ENCODE measurements around the gene TMEM33. TPM values are rescaled to one million over a fixed set of nuclear protein-coding genes. Genes with fewer than 3 reads are reported as not detected.
A peak's percentile ranks its signal among the peaks of the same experiment; 100 is the strongest.

The TMEM33 gene
- total RNA-seq (2021) = 62.3 and 65.0 TPM in 2 replicates
- Bru-seq, nascent RNA = percentile 93 among the genes with signal in this experiment
- percentile 95 among the genes with signal in this experiment for BruChase-seq, experiment 1, labeled RNA remaining after a 2-hour chase
- percentile 95 among the genes with signal in this experiment for BruChase-seq, experiment 2, labeled RNA remaining after a 6-hour chase
- long read RNA-seq, full-length matches to known transcripts = 29 of 51 reads
- long read RNA-seq, partial matches to known transcripts = 12 of 51 reads
- long read RNA-seq, other reads (novel, unspliced or antisense) = 10 of 51 reads

GRCh38 chr4:41934901-41935651 lies at the start of gene TMEM33:
TSS of gene TMEM33 (plus strand) at chr4:41935429. CDS start at chr4:41935485, 56 bp downstream.
- Histone ChIP-seq H3F3A (ENCODE audit: insufficient read depth, low read depth) (peaks cover 13% of the 10 kb centered on the region), H3K4me2 (peak within 1 kb of the TSS; percentile 93), H3K9me3 (ENCODE audit: insufficient read depth, low read depth) (no peaks in the 10 kb centered on the region), H3K4me1 (replicated peaks; ENCODE audit: insufficient read depth) (peaks cover 42% of the 10 kb centered on the region), H3K36me3 (ENCODE audit: low read depth) (peaks cover 18% of the 10 kb centered on the region), H3K79me2 (ENCODE audit: low read depth) (peaks cover 50% of the 10 kb centered on the region), H3K9me2 (ENCODE audit: insufficient read depth) (no peaks in the 10 kb centered on the region), H3K27ac (peak within 1 kb of the TSS; percentile 69), H4K20me1 (ENCODE audit: insufficient read depth) (peaks cover 13% of the 10 kb centered on the region), H3K4me3 (peak within 1 kb of the TSS; percentile 98), H2AFZ (peak within 1 kb of the TSS; percentile 95), H3K27me3 (ENCODE audit: insufficient read depth, low read depth) (no peaks in the 10 kb centered on the region)
- ChIA-PET POLR2A (ENCODE audit: unreplicated experiment) (interaction anchor here (0.6 to 0.7 kb wide), 8 partner anchors 11 to 770 kb away, joined by 3 to 19 read pairs (median 4); no protein-coding TSS in a partner anchor), CTCF (no interaction called here)
- intact Hi-C loops (cut with micrococcal nuclease; ENCODE audit: unreplicated experiment) = loop anchor here (1.0 to 2.0 kb wide), 2 partner anchors 55 to 678 kb away; partner anchors contain the start of genes SLC30A9 and UCHL1
- no peak for TF ChIP-seq CTCF (conservative IDR thresholded peaks at IDR 0.05)
- BruUV-seq (replicated peaks) = no TSS peak
- peak; percentile 87 to 88 for DNase-seq

- Histone ChIP-seq H3K9me3 (ENCODE audit: insufficient read depth, low read depth) (no peaks in the 10 kb centered on the region), H3K9me2 (ENCODE audit: insufficient read depth) (no peaks in the 10 kb centered on the region), H3K4me2 (no peak overlapping the region), H2AFZ (no peak overlapping the region), H3K4me3 (no peak overlapping the region), H3K79me2 (ENCODE audit: low read depth) (no peaks in the 10 kb centered on the region), H3K27ac (no peak overlapping the region), H3K27me3 (ENCODE audit: insufficient read depth, low read depth) (peaks cover 8% of the 10 kb centered on the region), H3K4me1 (replicated peaks; ENCODE audit: insufficient read depth) (peaks cover 15% of the 10 kb centered on the region), H4K20me1 (ENCODE audit: insufficient read depth) (no peaks in the 10 kb centered on the region; the same call in 1 of the 2 replicates), H3F3A (ENCODE audit: insufficient read depth, low read depth) (no peaks in the 10 kb centered on the region), H3K36me3 (ENCODE audit: low read depth) (no peaks in the 10 kb centered on the region)
- POLR2A ChIA-PET (ENCODE audit: unreplicated experiment) = no interaction called here
- CTCF ChIA-PET = interaction anchor here (0.6 to 0.7 kb wide), 4 partner anchors 28 to 671 kb away, joined by 3 to 5 read pairs (median 4); partner anchors contain the start of gene APBB2
- intact Hi-C loops (cut with micrococcal nuclease; ENCODE audit: unreplicated experiment) = loop anchor here (10.0 kb wide), 1 partner anchor 981 kb away; no protein-coding TSS in a partner anchor
- no TSS peak for BruUV-seq (replicated peaks)
- no peak for DNase-seq
- TF ChIP-seq EZH2 (IDR thresholded peaks at IDR 0.05; ENCODE audit: low read depth) (no peak), CTCF (conservative IDR thresholded peaks at IDR 0.05) (no peak)
These were observed 49.8 kb upstream of the TMEM33 start for GRCh38 chr4:41885456-41885855.

- H3K36me3 ChIP-seq (ENCODE audit: low read depth) = no peaks in the 10 kb centered on the region
- H3K4me2 ChIP-seq = no peak overlapping the region
- no peak overlapping the region for H3K4me3 ChIP-seq
- TF ChIP-seq CTCF (conservative IDR thresholded peaks at IDR 0.05) (no peak), EZH2 (IDR thresholded peaks at IDR 0.05; ENCODE audit: low read depth) (no peak)
- intact Hi-C loops (cut with micrococcal nuclease; ENCODE audit: unreplicated experiment) = loop anchor here (10.0 kb wide), 1 partner anchor 982 kb away; no protein-coding TSS in a partner anchor
- DNase-seq = no peak
- H3K27me3 ChIP-seq (ENCODE audit: insufficient read depth, low read depth) = peaks cover 3% of the 10 kb centered on the region
- H3F3A ChIP-seq (ENCODE audit: insufficient read depth, low read depth) = no peaks in the 10 kb centered on the region
- no peak overlapping the region for H2AFZ ChIP-seq
- POLR2A ChIA-PET (ENCODE audit: unreplicated experiment) = no interaction called here
- CTCF ChIA-PET = no interaction called here
- no peaks in the 10 kb centered on the region; the same call in 1 of the 2 replicates for H4K20me1 ChIP-seq (ENCODE audit: insufficient read depth)
- H3K9me3 ChIP-seq (ENCODE audit: insufficient read depth, low read depth) = no peaks in the 10 kb centered on the region
- H3K79me2 ChIP-seq (ENCODE audit: low read depth) = no peaks in the 10 kb centered on the region
- peaks cover 15% of the 10 kb centered on the region for H3K4me1 ChIP-seq (replicated peaks; ENCODE audit: insufficient read depth)
- H3K27ac ChIP-seq = no peak overlapping the region
- BruUV-seq (replicated peaks) = no TSS peak
- no peaks in the 10 kb centered on the region for H3K9me2 ChIP-seq (ENCODE audit: insufficient read depth)
These were observed 48.0 kb upstream of the TMEM33 start for GRCh38 chr4:41887277-41887676.

Measured in PC-9 (cell line).